M059J (cell line): ENCODE data around the gene DCLRE1C. TPM values are rescaled to one million over a fixed set of nuclear protein-coding genes. Genes with fewer than 3 reads are reported as not detected.
"Not testable (repeated sequence)": the region's sequence is repeated elsewhere in the genome, so short reads cannot be mapped to it uniquely, and the experiment has no call there.

Source experiments
- DNase-seq: peaks from one replicate; pipeline ENCODE4 v3.0.0-alpha.2; 2012; ENCODE audit warnings: low read depth
- total RNA-seq: library from RNA; depleted of rRNA; stranded (reverse); fragments of >200 nt; shearing (Covaris generic); gene quantifications from 2 replicates; pipeline ENCODE4 v1.2.3, GENCODE V29; 2014

The DCLRE1C gene
- total RNA-seq, 1 experiment from 2014 or later, result 9.7 TPM

DNA sequence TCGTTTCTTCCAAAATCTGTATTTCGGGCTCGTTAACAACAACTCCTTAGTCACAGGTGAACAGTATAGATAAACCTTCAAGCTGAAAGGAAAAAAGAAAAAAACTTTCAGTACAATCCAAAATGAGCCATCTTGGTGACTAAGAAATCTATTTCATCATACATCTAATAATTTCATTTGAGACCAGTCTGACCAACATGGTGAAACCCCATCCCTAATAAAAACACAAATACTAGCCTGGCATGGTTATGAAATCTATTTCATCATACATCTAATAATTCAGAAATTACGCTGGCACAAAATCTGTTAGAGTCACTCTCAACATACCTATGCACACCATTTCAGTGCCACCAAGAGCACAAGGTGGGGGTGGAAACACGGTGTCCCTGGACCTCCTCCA lies 8.8 kb downstream of the DCLRE1C start:
- DNase-seq, result no peak

DNA sequence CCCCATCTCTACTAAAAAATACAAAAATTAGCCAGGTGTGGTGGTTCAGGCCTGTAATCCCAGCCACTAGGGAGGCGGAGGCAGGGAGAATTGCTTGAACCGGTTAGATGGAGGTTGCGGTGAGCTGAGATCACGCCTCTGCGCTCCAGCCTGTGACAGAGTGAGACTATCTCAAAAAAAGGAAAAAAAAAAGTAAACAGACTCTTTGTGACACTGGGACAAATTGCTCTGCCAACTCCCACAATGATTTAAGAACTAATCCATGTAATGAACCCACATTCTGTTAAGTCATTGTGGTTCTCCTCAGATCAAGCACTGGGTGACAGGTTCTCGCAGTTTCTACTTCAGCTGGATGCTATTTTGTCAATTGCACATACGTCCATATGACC lies 11.0 kb downstream of the DCLRE1C start:
- not testable (repeated sequence) for DNase-seq

DNA sequence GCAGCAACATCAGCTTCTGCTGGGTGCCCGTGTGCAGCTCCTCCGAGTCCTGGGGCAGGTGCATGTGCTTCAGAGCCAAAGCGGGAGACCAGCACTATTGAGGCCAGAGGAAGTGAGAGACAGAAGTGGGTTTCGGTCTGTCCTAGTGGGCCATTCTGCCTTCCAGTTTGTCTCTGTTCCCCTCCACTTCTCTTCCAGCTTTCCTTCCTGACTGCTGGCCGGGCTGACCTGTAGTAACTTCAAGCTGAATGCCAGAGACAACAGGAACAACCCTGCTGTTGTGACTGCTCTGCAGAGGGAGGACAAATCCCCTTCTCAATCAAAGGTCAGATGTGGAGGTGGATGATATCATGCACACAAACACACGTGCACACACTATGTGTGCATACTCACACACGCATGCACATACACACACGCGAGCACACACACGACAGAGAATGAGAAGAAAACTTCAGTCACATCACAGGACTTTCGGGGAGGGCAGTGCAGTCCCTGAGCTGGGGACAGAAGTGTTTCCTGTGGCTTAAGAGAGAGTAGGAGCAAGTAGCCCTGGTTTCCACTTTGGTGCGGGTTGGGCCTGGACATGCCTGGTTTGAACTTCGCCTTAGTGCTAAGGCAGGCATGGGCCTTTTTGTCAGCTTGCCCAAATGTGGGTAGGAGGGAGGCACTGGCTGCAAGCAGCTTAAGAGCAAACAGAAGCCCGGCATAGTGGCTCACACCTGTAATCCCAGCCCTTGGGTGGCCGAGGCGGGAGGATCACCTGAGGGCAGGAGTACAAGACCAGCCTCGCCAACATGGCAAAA lies 11.5 kb downstream of the DCLRE1C start:
- not testable (repeated sequence) for DNase-seq

DNA sequence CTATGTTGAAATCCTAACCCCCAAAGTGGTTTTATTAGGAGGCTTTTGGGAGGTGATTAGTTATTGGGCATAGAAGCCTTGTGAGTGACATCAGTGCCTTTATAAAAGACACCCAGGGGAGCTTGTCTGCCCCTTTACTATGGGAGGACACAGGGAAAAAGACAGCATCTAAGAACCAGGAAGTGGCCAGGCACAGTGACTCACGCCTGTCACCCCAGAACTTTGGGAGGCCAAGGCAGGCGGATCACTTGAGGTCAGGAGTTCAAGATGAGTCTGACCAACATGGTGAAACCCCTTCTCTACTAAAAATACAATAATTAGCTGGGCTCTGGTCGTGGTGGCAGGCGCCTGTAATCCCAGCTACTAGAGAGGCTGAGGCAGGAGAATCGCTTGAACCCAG lies 14.9 kb downstream of the DCLRE1C start:
- peak; percentile 55 for DNase-seq

DNA sequence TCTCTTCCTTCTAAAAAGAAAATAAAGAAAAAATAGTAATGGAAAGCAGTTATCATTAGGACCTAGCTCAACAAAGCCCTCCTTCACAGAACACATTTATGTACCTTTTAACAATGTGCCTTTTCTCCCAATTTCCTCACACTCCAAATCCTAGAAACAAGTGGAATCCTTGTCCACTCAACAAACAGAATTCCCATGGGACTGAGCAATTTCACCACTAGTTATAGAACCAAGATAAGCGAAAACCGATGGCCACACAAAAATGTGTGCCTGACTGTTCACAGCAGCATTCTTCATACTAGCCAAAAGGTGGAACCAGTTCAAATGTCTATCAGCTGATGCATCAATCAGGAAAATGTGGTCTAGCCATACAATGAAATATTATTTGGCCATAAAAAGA lies 17.3 kb downstream of the DCLRE1C start:
- no peak for DNase-seq

DNA sequence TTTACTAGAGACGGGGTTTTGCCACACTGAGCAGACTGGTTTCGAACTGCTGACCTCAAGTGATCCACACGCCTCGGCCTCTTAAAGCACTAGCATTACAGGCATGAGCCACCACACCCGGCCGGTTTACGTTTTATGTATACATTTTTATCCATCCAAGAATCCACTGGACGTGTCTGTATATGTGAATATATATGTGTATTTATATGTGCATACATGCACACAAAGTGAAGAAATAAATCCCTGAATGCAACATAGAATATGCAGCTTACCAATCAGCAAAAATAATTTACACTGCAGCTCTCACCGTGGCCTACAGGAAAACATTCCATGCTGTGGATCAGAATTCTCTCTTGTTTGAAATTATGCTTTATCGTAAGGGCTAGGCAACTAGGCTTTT lies 23.3 kb downstream of the DCLRE1C start:
- no peak for DNase-seq

DNA sequence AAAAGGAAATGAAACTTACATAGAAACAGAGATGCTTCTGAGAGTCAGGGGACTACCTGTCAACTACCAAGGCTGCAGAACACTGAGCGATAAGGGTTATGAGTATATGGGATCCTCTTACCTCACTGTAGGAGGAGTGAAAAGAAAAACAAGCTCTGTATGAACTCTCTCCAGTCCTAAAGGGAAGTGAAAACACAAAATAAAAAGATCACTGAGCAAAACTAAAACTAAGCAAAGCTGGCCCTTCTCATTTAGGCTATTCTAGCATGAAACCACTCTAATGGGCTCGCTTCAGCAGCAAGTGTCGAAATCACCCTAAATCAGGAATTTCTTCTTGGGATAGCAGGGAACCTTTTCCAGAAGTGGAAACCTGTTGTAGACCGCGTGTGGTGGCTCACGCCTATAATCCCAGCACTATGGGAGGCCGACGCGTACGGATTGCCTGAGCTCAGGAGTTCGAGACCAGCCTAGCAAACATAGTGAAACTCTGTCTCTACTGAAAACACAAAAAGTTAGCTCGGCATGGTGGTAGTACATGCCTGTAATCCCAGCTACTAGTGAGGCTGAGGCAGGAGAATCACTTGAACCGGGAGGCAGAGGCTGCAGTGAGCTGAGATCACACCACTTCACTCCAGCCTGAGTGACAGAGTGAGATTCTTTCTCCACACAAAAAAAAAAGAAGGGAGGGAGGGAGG lies 27.0 kb downstream of the DCLRE1C start:
- DNase-seq, result no peak

DNA sequence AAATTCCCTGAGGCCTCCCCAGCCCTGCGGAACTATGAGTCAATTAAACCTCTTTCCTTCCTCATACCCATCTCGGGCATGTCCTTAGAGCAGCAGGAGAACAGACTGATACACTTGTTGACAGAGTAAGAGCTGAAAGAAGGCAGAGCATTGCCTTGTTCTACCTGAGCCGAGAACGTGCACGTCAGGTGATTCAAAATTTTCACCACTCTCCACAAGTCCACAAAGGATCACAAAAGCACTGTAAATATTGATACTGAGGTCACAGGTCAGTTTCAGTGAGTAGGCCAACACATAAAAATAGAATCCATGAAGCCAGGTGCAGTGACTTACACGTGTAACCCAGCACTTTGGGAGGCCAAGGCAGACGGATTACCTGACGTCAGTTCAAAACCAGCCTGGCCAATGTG lies 27.8 kb downstream of the DCLRE1C start:
- DNase-seq, result no peak

DNA sequence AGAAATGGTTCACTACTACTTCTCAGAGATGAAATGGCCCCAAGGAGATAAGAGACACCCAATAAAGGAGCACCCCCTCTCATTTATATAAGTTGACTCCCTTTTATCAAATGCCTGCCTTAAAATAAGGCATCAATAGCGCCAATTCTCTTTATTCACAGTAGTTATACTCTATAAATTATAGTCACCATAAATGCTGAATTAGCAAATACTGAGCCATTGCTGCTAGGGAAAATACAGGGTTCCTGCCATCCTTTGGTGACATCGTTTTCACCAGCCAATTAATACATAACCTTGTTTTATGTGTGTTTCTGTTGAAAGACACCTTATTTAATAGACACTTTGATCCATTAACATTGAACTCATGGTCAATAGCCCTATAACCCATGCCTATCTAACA lies 28.6 kb downstream of the DCLRE1C start:
- DNase-seq, result no peak

DNA sequence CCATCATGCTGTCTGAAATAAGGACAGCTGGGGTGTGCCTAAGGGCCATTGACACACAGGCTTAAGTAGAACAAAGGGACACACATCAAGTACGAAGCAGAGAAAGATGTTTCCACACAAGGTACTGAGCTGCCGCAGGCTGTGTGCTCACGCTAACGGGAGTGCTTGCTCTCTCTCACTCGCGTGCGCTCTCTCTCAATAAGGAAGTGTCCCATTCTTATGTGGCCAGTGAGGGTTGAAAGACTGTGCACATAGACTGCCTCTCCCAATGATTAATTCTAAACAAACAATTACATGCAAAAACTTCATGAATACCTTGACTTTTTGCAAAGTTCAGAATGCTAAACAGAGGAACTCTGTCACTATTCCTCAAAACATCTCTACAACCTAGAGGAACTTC lies 29.9 kb downstream of the DCLRE1C start:
- no peak for DNase-seq

DNA sequence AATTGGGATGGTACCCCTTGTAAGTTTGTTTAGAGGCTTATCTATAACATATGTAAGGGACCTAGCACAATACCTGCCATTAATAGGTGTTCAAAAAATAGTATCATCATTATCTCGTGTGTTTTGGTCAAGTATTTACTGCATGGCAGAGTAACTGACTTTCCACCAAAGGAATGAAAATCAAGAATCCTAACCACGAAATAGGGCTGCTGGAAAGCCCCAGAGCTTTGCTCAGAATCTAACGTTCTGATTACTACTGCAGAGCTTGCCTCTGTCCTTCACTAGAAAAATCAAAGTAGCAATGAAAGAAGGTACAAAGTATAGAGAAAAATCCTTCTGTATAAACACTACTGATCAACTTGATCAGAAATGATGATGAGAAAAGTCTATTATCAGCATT lies 34.9 kb downstream of the DCLRE1C start:
- DNase-seq, result no peak

DNA sequence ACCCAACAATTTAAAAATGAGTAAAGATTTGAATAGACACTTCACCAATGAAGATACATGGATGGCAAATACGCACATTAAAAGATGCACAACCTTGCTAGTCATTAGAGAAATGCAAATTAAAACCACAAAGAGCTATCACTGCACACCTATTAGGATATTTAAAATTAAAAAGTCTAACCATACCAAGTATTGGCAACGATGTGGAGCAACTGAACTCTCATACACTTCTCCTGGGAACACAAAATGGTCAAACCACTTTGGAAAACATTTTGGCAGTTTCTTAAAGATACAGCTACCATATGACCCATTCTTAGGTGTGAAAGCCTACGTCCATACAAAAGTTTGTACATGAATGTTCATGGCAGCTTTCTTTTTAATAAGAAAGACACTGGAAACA lies 36.1 kb downstream of the DCLRE1C start:
- no peak for DNase-seq

DNA sequence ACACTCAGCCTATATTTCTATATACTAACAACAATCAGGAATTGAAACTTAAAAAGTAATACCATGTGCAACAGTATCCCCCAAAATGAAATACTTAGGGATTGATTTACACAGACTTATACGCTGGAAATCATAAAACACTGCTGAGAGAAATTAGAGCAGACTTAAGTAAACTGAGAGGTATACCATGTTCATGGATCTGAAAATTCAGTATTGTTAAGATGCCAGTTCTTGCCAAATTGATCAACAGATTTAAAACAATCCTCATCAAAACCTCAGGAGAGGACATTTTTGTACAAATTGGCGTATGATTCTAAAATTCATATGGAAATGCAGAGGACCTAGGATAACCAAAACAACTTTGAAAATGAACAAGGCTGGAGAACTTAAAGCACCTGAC lies 37.3 kb downstream of the DCLRE1C start:
- no peak for DNase-seq

DNA sequence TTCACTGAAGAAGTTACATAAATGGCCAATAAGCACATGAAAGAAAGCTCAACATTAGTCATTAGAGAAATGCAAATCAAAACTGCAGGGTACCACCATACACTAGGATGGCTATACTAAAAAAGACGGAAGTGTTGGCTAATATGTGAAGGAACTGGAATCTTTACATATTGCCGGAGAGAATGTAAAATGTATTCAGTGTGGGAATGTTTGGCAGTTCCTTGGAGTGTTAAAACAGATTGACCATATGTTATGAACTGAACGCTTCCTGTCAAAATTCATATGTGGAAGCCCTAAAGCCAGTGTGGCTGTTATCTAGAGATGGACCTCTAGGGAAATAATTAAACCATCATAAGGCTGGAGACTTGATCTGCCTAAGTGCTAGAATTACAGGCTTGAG lies 42.1 kb downstream of the DCLRE1C start:
- DNase-seq, result no peak

DNA sequence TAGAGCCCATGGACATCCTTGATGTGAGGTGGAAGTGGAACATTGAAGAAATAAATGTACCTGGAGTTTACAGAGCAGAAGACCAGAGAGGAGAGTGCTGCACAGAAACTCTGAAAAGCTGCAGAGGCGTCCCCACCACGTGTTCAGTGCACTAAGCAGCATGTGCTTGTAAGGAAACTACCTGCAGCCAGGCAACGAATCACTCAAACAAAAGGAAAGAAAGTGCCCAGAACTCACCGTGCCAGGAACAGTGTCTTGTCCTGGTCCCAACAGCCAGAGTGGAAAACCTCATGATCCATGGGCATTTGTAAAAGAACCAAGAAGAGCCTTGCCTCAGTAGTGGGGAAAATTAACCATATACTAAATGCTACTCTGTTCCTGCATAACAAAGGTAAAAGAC lies 42.9 kb downstream of the DCLRE1C start:
- DNase-seq, result no peak

DNA sequence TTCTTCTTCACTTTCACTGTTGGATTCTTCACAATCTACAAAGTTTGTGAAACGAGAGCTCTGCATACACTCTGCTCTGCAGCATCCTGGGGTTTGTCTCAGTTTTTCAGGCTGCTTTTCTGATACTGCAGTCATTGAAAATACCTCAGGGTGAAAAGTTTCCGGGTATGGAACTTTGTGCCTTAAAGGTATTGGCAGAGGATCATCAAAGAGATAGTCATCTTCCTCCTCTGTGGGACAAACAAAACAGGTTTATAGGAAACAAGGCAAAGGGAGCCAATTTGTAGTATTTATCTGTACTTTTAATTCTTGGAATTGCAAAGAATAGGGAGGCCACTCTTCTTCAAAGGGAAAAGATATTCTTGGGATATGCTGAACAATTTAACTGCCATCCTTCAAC lies 44.8 kb downstream of the DCLRE1C start:
- DNase-seq, result no peak

DNA sequence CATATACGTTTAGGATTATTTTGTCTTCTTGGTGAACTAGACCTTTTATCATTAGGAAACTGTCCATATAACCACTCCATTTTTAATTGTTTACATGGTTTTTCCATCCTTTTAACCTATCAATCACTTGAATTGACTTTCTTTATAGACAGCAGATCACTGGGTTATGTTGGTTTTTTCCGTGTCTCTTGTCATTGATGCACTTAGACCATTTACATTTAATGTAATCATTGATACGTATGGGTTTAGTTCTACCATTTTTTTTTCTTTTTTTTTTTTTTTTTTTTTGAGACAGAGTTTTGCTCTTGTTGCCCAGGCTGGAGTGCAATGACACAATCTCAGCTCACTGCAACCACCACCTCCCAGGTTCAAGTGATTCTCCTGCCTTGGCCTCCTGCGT lies 46.3 kb downstream of the DCLRE1C start:
- DNase-seq, result not testable (repeated sequence)

DNA sequence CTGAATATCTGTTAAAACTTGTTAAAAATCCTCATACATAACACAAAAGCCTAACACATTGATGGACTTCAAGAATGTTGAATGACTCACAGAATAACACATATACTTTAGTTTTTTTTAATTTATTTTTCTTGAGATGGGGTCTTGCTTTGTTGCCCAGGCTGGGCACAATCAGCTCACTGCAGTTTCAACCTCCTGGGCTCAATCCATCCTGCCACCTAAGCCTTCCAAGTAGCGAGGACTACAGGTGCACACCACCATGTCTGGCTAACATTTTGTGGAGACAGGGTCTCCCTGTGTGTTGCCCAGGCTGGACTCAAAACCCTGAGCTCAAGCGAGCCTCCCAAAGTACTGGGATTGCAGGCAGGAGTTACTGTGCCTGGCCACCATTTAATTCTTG lies 47.1 kb downstream of the DCLRE1C start:
- no peak for DNase-seq

DNA sequence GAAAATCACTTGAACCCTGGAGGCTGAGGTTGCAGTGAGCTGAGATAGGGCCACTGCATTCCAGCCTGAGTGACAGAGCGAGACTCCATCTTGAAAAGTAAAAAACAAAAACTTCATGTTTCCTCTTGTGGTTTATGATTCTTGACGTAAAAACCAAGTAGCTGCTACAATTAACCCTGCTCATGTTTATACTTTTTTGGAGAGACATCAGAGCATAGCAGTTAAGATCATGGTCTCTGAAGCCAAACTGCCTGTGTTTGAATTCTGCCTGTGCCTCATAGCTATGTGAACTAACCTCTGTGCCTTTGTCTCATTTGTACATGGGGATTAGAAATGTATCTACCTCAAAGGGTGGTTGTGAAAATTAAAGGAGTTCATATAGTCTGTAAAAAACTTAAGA lies 48.0 kb downstream of the DCLRE1C start:
- no peak for DNase-seq

DNA sequence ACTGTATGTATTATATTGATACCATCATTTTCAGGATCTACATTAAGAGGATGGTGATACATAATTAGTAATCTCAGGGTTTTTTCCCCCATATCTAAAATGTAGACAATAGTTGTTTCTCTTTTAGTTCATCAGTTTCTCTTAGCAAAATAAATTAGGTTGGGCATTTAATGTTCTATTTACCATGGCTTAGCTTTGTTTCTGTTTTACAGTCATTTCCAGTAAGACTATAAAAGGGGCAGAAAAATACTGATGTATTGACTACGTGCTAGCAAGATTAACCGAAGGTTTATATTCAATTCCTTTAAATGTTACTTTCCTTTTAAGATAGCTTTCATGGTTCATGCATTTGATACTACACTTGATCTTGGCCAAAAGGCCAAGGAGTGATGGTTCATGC lies 49.0 kb downstream of the DCLRE1C start:
- no peak for DNase-seq

DNA sequence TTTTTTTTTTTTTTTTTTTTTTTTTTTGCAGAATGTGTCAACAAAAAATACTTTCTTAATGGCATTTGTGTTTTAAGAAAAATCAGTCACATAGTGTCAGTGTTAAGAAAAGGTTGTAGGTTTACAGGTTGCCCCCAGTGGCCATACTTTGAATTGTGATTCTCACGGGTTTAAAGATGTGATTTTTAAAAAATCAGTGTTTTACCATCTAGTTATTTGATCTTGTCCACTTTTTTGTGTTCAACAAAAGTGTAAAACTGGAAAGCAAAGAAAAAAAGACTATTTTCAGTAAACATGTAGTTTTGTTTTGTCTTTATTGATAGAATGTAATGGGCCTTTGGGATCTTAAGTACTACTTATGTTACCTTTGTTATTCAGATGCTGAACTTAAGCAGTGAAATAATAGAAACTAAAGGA lies 49.6 kb downstream of the DCLRE1C start:
- DNase-seq, result peak; percentile 26

DNA sequence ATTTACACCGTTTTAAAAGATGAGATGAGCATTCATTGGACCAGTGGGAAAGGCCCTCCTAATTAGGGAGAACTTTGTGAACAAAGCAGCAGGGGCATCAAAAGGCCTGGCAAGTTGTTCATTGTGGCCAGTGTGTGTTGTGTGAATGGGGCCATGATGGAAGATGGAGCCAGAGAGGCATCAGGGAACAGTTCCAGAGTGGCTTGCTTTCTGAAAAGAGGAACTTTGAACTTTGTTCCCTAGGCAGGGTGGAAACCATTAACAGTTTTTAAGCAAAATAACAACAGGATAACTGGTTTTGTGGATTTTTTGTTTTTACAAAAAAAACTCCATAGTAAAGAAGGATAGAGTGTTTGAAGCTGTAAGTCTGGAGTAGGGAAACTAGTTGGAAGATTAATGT lies 62.7 kb downstream of the DCLRE1C start:
- DNase-seq, result no peak

DNA sequence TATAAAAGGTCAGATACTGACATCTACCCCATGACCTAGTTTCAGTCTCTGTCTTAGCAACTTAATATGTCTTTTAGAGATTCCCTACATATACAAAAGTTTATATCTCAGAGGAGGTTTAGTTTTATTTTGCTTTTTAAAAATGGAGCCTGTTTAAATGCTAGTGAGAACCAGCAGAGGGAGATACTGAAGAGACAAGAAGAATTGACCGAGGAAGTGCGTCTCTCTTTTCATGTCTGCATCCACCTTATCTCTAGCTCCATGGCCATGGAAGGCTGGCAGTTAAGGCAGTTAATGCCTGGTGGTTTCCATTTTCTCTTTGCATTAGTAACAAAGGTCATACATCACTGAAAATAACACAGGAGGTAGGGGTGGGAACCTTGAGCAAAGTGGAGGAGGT lies 64.6 kb downstream of the DCLRE1C start:
- DNase-seq, result no peak

DNA sequence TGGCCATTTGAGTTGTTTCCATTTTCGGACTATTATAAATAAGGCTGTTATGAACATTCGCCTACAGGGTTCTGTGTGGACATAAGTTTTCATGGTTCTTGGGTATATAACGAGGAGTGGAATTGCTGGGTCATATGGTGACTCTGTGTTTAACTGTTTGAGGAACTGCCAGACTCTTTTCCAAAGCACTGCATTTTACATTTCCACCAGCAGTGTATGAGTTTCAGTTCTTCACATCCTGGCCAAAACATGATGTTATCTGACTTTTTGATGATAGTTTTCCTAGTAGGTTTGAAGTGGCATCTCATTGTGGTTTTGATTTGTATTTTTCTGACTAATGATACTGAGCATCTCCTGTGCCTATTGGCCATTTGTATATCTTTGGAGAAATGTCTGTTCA lies 69.8 kb downstream of the DCLRE1C start:
- peak; percentile 6 for DNase-seq
